HCT116 (cell line): ENCODE results near the gene REG3G. TPM values are rescaled to one million over a fixed set of nuclear protein-coding genes. Genes with fewer than 3 reads are reported as not detected.

Source experiments
- ATAC-seq: fragments of 200-7000 bp; cut with Tn5 transposase; 2 replicates; pipeline ENCODE4 v1.9.1; 2020; ENCODE audit warnings: mild to moderate bottlenecking, moderate library complexity
- BruUV-seq: library from RNA; stranded (reverse); fragments of 400-500 nt; replicated peaks from 2 replicates; lab custom pipeline; 2021; lab: Mats Ljungman, UMichigan
- CTCF ChIA-PET: fragments of 300-600 bp; sonication (Branson Sonifier 250); formaldehyde crosslinking; loops from one replicate; lab custom pipeline; 2021; ENCODE audit warnings: antibody characterized with exemption; lab: Charles Lee
- POLR2A ChIA-PET: fragments of 300-600, 350-600 bp; sonication (Branson Sonifier 250); formaldehyde crosslinking; loops from one replicate; lab custom pipeline; 2021; ENCODE audit warnings: antibody characterized with exemption; lab: Charles Lee
- RAD21 ChIA-PET, 2 experiments: fragments of 300-600 bp; sonication (Branson Sonifier 250); formaldehyde crosslinking; loops; one replicate each; lab custom pipeline; 2023; ENCODE audit warnings: low total read pairs in 2 of 2; ENCODE audit not compliant: uncharacterized antibody in 2 of 2, unreplicated experiment in 2 of 2, low non-redundant PET in 1 of 2; lab: Charles Lee
- DNase-seq: peaks from one replicate; pipeline ENCODE4 v3.0.0-alpha.2; 2010; ENCODE audit warnings: low read depth, low spot score
- H2AFZ ChIP-seq: fragments of 200-600 bp; shearing (Covaris generic), sonication (generic); 2 replicates; pipeline ENCODE4 v1.6.1; 2017; ENCODE audit warnings: low read depth, mixed run types, mixed read lengths, antibody characterized with exemption, low read length; ENCODE audit not compliant: poor library complexity, severe bottlenecking
- H3K27ac ChIP-seq: 2 replicates; pipeline ENCODE4 v1.5.1; 2012; ENCODE audit warnings: low read depth, low read length
- H3K27me3 ChIP-seq: fragments of 200-600 bp; sonication (generic); 2 replicates; pipeline ENCODE4 v1.6.1; 2016; ENCODE audit warnings: mixed run types, low read length, mixed read lengths; ENCODE audit not compliant: insufficient read depth
- H3K36me3 ChIP-seq, 2 experiments: fragments of 200-500 bp in 1 of 2; fragments of 200-600 bp in 1 of 2; sonication (Bioruptor generic) in 1 of 2; sonication (generic) in 1 of 2; 2 replicates each; pipeline versions ENCODE4 v1.5.1 to v1.6.1; 2014 to 2016; ENCODE audit warnings: low read length in 2 of 2, inconsistent platforms in 1 of 2, mixed read lengths in 1 of 2, mixed run types in 1 of 2; ENCODE audit not compliant: insufficient read depth in 2 of 2, control insufficient read depth in 1 of 2
- H3K4me1 ChIP-seq, 2 experiments: fragments of 200-600 bp in 1 of 2; sonication (generic) in 1 of 2; 2 replicates each; pipeline versions ENCODE4 v1.5.1 to v1.6.1; 2012 to 2017; ENCODE audit warnings: low read length in 2 of 2, inconsistent platforms in 1 of 2, mild to moderate bottlenecking in 1 of 2, mixed read lengths in 1 of 2, mixed run types in 1 of 2, moderate library complexity in 1 of 2; ENCODE audit not compliant: insufficient read depth in 2 of 2, control insufficient read depth in 1 of 2
- H3K4me2 ChIP-seq: fragments of 200-600 bp; sonication (generic); 2 replicates; pipeline ENCODE4 v1.6.1; 2017; ENCODE audit warnings: mixed run types, low read length, mixed read lengths
- H3K4me3 ChIP-seq, 2 experiments: fragments of 200-600 bp in 1 of 2; sonication (generic) in 1 of 2; replicated peaks in 1 of 2; 2 replicates each; pipeline ENCODE4 v1.5.1; 2011 to 2016; ENCODE audit warnings: low read length in 2 of 2, control low read depth in 1 of 2, low read depth in 1 of 2, mild to moderate bottlenecking in 1 of 2, mixed read lengths in 1 of 2, mixed run types in 1 of 2
- H3K79me2 ChIP-seq: fragments of 200-600 bp; sonication (generic); 2 replicates; pipeline ENCODE4 v1.6.1; 2017; ENCODE audit warnings: mild to moderate bottlenecking, mixed run types, low read length, moderate library complexity, mixed read lengths; ENCODE audit not compliant: insufficient read depth
- H3K9ac ChIP-seq: fragments of 200-600 bp; sonication (generic); 2 replicates; pipeline ENCODE4 v1.6.1; 2016; ENCODE audit warnings: low read length, mixed read lengths
- H3K9me2 ChIP-seq: fragments of 200-600 bp; sonication (generic), shearing (Covaris generic); 2 replicates; pipeline ENCODE4 v1.6.1; 2017; ENCODE audit warnings: mixed run types, mild to moderate bottlenecking, moderate library complexity; ENCODE audit not compliant: insufficient read depth
- H3K9me3 ChIP-seq, 2 experiments: fragments of 200-500 bp in 1 of 2; fragments of 200-600 bp in 1 of 2; sonication (Bioruptor generic) in 1 of 2; sonication (generic) in 1 of 2; 2 replicates each; pipeline ENCODE4 v1.6.1; 2014 to 2017; ENCODE audit warnings: low read length in 2 of 2, mixed read lengths in 2 of 2, inconsistent platforms in 1 of 2, low read depth in 1 of 2, mild to moderate bottlenecking in 1 of 2, mixed run types in 1 of 2, moderate library complexity in 1 of 2; ENCODE audit not compliant: control insufficient read depth in 1 of 2, insufficient read depth in 1 of 2
- H4K20me1 ChIP-seq: fragments of 200-600 bp; sonication (generic), shearing (Covaris generic); 2 replicates; pipeline ENCODE4 v1.6.1; 2017; ENCODE audit warnings: mixed run types, mild to moderate bottlenecking, moderate library complexity; ENCODE audit not compliant: insufficient read depth
- ATF3 ChIP-seq: IDR thresholded peaks from 2 replicates; pipeline ENCODE4 v1.6.1; 2012
- CBX3 ChIP-seq: IDR thresholded peaks from 2 replicates; pipeline ENCODE4 v1.6.1; 2012; ENCODE audit warnings: low read depth
- CTCF ChIP-seq, 3 experiments: fragments of 200-600 bp in 1 of 3; sonication (generic) in 1 of 3; IDR thresholded peaks in 2 of 3; conservative IDR thresholded peaks in 1 of 3; 2 replicates each; pipeline ENCODE4 v1.5.1; 2012 to 2017; ENCODE audit warnings: low read depth in 2 of 3, low read length in 2 of 3, antibody characterized with exemption in 1 of 3, borderline replicate concordance in 1 of 3, control low read depth in 1 of 3, mild to moderate bottlenecking in 1 of 3, mixed read lengths in 1 of 3, mixed run types in 1 of 3, moderate library complexity in 1 of 3; ENCODE audit not compliant: insufficient read depth in 1 of 3
- EZH2 ChIP-seq: fragments of 200-600 bp; sonication (generic); IDR thresholded peaks from 2 replicates; pipeline ENCODE4 v1.6.1; 2017; ENCODE audit warnings: antibody characterized with exemption, mixed run types
- EZH2phosphoT487 ChIP-seq: fragments of 200-600 bp; IDR thresholded peaks from 2 replicates; pipeline ENCODE4 v1.6.1; 2018; ENCODE audit warnings: antibody characterized with exemption, borderline replicate concordance
- MAX ChIP-seq: IDR thresholded peaks from 2 replicates; pipeline ENCODE4 v1.6.1; 2012
- POLR2A ChIP-seq: IDR thresholded peaks from 2 replicates; pipeline ENCODE4 v1.7.0; 2011; ENCODE audit warnings: borderline replicate concordance; ENCODE audit not compliant: insufficient read depth, insufficient read length; ENCODE audit errors: extremely low read depth
- REST ChIP-seq: IDR thresholded peaks from 2 replicates; pipeline ENCODE4 v1.6.1; 2012; ENCODE audit warnings: low read depth
- SIN3A ChIP-seq: IDR thresholded peaks from 2 replicates; pipeline ENCODE4 v1.6.1; 2012; ENCODE audit warnings: low read depth
- ZBTB33 ChIP-seq: IDR thresholded peaks from 2 replicates; pipeline ENCODE4 v1.6.1; 2011; ENCODE audit warnings: mild to moderate bottlenecking, low read length, moderate library complexity; ENCODE audit not compliant: insufficient replicate concordance; ENCODE audit errors: extremely low read depth
- ZFX ChIP-seq: fragments of 450-650 bp; IDR thresholded peaks from 2 replicates; pipeline ENCODE4 v1.6.1; 2017
- ZNF274 ChIP-seq: fragments of 200-500 bp; sonication (Bioruptor generic); IDR thresholded peaks from 2 replicates; pipeline ENCODE4 v1.6.1; 2014; ENCODE audit warnings: mild to moderate bottlenecking, low read depth, low read length, inconsistent platforms
- intact Hi-C: fragments of 100-400 bp; cut with micrococcal nuclease; formaldehyde crosslinking; loops from 2 replicates; pipeline ENCODE4 v1.10.0; 2022
- total RNA-seq: library from RNA; stranded (reverse); gene quantifications from one replicate; pipeline ENCODE4 v1.2.1, GENCODE V29; 2021; ENCODE audit not compliant: unreplicated experiment

The REG3G gene
- total RNA-seq, 1 experiment from 2014 or later: 0.86 TPM

- TF ChIP-seq EZH2 (no peak), ZNF274 (no peak), POLR2A (no peak), CBX3 (no peak)
- intact Hi-C loops: no loop called here
- Histone ChIP-seq H3K4me2 (no peak overlapping the region), H3K4me3 (no peak overlapping the region), H4K20me1 (no peaks in the 10 kb centered on the region), H3K9me3 (peaks cover 4 to 29% of the 10 kb centered on the region in 2 experiments; a peak in 2 of 4 replicates), H3K4me1 (no peaks in the 10 kb centered on the region), H3K27me3 (no peaks in the 10 kb centered on the region), H3K9ac (no peak overlapping the region), H3K9me2 (no peaks in the 10 kb centered on the region), H2AFZ (no peak overlapping the region), H3K79me2 (no peaks in the 10 kb centered on the region), H3K36me3 (no peaks in the 10 kb centered on the region), H3K27ac (no peak overlapping the region)
- CTCF ChIA-PET: no interaction called here
- DNase-seq: no peak
- RAD21 ChIA-PET: no interaction called here
- no peak for ATAC-seq
- POLR2A ChIA-PET: no interaction called here
- no TSS peak for BruUV-seq
Observed at GRCh38 chr2:78977661-78978145, 47.8 kb upstream of the REG3G start.

GRCh38 chr2:78978340-78978739, 47.2 kb upstream of the REG3G start:
- BruUV-seq: no TSS peak
- DNase-seq (no peak), ATAC-seq (no peak)
- H3K4me2 ChIP-seq: no peak overlapping the region
- no peaks in the 10 kb centered on the region for H3K79me2 ChIP-seq
- RAD21 ChIA-PET: no interaction called here
- H3K4me3 ChIP-seq: no peak overlapping the region
- intact Hi-C loops: no loop called here
- no peaks in the 10 kb centered on the region for H3K36me3 ChIP-seq
- peaks cover 4 to 34% of the 10 kb centered on the region in 2 experiments; a peak in 2 of 4 replicates for H3K9me3 ChIP-seq
- no peaks in the 10 kb centered on the region for H3K4me1 ChIP-seq
- H3K9me2 ChIP-seq: no peaks in the 10 kb centered on the region
- no peaks in the 10 kb centered on the region for H4K20me1 ChIP-seq
- H3K27ac ChIP-seq: no peak overlapping the region
- H2AFZ ChIP-seq: no peak overlapping the region
- H3K27me3 ChIP-seq: no peaks in the 10 kb centered on the region
- CTCF ChIA-PET: no interaction called here
- no peak overlapping the region for H3K9ac ChIP-seq
- POLR2A ChIA-PET: no interaction called here
- TF ChIP-seq ZBTB33: no peak
- no peak for TF ChIP-seq ZFX
- no peak for TF ChIP-seq ATF3
- no peak for TF ChIP-seq EZH2phosphoT487
- TF ChIP-seq EZH2: no peak
- TF ChIP-seq REST: no peak
- no peak for TF ChIP-seq CTCF (IDR thresholded peaks at IDR 0.05 in 2 of 3, conservative IDR thresholded peaks at IDR 0.05 in 1 of 3; ENCODE audit: borderline replicate concordance in 1 of 3, insufficient read depth in 1 of 3, low read depth in 2 of 3, low read length in 2 of 3)
- TF ChIP-seq SIN3A: no peak
- TF ChIP-seq MAX: no peak
